Epithelial cell of proximal tubule (primary cell): ENCODE measurements around the gene IRAG1. TPM values are rescaled to one million over a fixed set of nuclear protein-coding genes. Genes with fewer than 3 reads are reported as not detected.
A peak's percentile ranks its signal among the peaks of the same experiment; 100 is the strongest.

Source experiments
- DNase-seq: peaks from one replicate; pipeline ENCODE4 v3.0.0-alpha.2; 2011; ENCODE audit warnings: low read depth
- H3K4me3 ChIP-seq: 2 replicates; pipeline ENCODE4 v1.5.1; 2011; ENCODE audit warnings: low read depth, mild to moderate bottlenecking, low read length
- total RNA-seq: library from RNA; depleted of rRNA; stranded (reverse); fragments of >200 nt; gene quantifications from 2 replicates; pipeline ENCODE4 v1.2.3, GENCODE V29; 2015
- TF ChIP-seq, protein P1 (sequence below): conservative IDR thresholded peaks from 2 replicates; pipeline ENCODE4 v1.5.1; 2012; ENCODE audit warnings: low read depth, mild to moderate bottlenecking, low read length

Gene IRAG1, protein sequence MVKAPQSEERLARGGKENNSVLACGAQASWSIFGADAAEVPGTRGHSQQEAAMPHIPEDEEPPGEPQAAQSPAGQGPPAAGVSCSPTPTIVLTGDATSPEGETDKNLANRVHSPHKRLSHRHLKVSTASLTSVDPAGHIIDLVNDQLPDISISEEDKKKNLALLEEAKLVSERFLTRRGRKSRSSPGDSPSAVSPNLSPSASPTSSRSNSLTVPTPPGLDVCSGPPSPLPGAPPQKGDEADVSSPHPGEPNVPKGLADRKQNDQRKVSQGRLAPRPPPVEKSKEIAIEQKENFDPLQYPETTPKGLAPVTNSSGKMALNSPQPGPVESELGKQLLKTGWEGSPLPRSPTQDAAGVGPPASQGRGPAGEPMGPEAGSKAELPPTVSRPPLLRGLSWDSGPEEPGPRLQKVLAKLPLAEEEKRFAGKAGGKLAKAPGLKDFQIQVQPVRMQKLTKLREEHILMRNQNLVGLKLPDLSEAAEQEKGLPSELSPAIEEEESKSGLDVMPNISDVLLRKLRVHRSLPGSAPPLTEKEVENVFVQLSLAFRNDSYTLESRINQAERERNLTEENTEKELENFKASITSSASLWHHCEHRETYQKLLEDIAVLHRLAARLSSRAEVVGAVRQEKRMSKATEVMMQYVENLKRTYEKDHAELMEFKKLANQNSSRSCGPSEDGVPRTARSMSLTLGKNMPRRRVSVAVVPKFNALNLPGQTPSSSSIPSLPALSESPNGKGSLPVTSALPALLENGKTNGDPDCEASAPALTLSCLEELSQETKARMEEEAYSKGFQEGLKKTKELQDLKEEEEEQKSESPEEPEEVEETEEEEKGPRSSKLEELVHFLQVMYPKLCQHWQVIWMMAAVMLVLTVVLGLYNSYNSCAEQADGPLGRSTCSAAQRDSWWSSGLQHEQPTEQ
- 0.07 TPM in 1 of 2 replicates, not detected in the other for total RNA-seq

DNA sequence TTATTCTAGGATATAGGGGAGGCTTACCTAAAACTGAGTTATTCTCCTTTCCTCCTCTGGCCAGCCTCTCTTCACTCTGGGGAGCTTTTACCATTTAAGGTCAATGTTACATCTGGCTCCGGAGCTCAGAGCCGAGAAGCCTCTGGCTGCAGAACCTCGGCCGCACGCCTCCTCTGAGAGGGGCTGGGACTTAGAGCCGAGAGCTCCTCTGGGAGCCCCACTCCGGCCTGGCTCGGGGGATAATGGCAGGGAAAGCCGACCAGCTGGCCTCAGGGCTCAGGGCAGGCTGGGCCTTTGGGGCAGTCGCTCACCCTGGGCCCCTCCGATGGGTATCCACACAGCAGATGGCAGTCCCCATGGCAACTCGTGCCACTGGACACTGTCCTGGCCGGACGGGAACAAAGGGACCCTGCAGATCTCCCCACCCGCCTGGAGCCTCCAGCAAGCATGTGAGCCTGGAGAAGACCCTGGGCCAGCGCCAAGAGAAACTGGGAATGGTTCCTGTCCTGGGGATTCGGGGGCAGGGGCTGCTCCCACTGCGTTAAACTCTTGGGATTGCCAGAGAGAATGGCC lies at the start of gene IRAG1:
Gene IRAG1 (minus strand): TSS at position 247 of the 573 bp plus-strand sequence. CDS start 153 bp downstream, at position 94.
- H3K4me3 ChIP-seq, result no peak within 1 kb of the TSS
- no peak for DNase-seq
- TF ChIP-seq, protein P1, sequence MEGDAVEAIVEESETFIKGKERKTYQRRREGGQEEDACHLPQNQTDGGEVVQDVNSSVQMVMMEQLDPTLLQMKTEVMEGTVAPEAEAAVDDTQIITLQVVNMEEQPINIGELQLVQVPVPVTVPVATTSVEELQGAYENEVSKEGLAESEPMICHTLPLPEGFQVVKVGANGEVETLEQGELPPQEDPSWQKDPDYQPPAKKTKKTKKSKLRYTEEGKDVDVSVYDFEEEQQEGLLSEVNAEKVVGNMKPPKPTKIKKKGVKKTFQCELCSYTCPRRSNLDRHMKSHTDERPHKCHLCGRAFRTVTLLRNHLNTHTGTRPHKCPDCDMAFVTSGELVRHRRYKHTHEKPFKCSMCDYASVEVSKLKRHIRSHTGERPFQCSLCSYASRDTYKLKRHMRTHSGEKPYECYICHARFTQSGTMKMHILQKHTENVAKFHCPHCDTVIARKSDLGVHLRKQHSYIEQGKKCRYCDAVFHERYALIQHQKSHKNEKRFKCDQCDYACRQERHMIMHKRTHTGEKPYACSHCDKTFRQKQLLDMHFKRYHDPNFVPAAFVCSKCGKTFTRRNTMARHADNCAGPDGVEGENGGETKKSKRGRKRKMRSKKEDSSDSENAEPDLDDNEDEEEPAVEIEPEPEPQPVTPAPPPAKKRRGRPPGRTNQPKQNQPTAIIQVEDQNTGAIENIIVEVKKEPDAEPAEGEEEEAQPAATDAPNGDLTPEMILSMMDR, result no peak

DNA sequence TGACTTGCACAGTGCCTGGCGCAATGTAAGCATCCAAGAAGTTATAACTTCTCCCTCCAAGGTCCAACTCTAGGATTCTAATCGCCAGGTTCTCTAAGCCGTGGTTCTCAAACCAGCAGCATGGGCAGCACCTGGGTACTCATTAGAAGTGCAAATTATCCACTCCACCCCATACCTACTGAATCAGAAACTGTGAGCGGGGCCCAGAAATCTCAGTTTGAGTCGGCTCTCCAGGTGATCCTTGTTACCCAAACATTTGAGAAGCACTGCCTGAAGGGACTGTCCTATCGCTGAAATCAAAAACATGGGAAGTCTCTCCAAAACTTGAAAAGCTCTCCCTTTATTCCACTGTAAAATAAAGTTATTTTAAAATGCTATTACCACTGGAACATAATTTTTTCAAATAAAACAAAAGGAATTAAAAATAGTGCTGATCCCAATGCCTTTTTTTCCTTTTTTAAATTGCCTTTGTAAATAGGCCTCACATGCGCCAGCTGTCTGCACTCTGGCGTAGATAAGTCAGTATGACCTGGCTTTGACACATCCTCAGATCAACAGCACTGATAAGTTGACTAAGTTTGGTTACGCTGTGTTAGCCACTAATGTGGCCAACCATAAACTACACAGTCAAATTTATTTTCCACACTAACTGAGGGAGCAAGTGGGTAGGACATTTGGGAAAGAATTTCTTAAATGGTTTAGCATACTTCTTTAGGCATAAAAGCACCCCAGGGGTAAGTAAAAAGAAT lies 49.1 kb upstream of the IRAG1 start:
- H3K4me3 ChIP-seq, result no peak overlapping the region
- TF ChIP-seq, protein P1, result no peak
- no peak for DNase-seq

DNA sequence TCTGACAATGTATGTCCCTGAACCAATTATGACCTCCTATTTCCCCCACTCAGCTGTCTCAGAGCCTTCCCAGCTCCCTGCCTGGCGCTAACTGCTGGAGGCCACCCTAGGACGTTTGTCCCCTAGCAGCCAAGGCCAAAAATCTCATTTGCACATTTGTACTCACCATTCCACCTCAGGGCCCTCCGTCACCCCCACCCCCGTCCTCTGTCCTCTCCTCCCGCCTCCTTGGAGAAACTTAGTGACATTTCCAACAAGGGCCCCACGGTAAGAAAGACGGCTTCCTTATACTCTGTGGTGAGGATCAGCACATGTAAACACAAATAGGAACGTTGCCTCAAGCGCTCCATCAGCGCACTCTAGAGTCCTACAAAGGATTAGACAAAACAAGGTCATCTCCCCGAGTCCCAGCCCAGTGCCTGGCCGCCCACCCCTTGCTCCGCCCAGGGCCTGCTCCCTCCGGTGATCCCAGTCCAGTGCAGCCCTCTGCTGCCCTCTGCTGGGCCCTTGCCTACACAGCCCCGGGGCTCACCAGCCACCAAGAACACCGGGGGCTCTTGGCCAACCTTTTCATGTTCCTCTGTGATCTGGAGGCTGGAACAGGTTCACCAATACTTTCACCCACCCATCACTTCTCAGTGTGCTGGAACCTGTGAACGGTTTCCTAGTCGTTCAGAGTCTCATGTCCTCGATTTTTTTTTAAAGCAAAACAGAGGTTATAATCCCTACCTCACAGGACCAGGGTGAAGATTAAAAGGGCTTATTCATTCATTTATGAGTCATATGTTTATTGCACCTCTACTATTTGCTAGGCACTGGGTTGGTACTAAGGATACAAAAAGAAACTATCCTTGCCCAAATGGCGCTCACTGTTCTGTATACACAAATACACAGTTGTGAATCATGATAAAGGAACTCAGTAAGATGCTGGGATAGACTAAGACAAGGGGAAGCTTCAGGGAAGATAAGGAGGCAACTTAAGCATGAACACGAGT lies 42.2 kb upstream of the IRAG1 start:
- TF ChIP-seq, protein P1, result peak; percentile 98
- peak overlapping the region; percentile 36 for H3K4me3 ChIP-seq
- peak; percentile 61 for DNase-seq

DNA sequence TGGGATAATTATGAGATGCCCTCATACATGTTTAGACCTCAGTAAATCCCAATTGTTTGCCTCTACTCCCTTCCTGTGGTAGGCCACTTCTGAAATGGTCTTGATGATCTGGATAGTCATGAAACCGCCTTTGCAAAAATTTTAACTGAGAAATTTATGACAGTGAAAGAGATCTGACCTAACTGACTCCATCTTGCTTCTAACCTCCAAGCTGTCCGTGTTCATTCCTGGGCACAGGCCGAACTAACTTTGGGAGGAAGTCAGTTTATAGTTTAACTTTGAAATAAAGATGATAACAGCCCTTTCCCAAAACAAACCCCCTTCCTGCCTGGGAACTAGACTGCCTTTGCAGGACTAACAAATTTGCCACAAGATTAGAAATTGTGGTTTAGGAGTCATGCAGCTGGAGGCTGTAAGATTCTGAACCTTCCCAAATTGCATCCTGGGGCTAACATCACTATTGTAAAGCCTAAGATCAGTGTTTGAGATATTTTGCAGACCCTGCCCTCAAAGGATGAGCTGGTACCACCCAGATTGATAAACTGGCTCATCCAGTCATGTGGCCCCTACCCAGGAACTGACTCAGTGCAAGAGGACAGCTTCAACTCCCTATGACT lies 37.6 kb upstream of the IRAG1 start:
- H3K4me3 ChIP-seq, result no peak overlapping the region
- TF ChIP-seq, protein P1, result no peak
- no peak for DNase-seq

DNA sequence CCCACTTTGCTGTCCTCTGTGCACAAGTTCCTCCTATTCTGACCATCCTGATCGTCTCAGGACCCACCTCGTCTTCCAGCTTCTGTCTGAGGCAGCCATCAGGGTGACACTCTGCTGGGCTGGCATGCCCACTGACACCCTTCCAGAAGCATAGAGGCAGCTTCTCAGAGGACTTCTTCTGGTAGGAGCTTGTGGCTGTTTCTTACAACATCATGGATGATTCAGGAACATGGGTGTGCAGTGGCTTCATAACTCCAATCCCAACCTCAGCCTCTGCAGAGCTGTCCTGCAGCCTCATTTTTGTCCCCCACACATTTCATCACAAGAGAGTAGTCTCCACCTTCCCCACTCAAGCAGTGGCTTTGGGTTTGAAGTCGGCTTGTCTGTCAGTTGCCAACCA lies 36.6 kb upstream of the IRAG1 start:
- no peak for DNase-seq
- TF ChIP-seq, protein P1, result no peak
- H3K4me3 ChIP-seq, result no peak overlapping the region
